Mesendoderm (in vitro differentiated cells): ENCODE measurements around the gene ANXA4.
A peak's percentile ranks its signal among the peaks of the same experiment; 100 is the strongest.

Experiments
- DNase-seq: peaks from one replicate; pipeline ENCODE4 v3.0.0; 2013
- H2AK5ac ChIP-seq: 2 replicates; pipeline ENCODE4 v1.6.1; 2013; ENCODE audit warnings: low read length, inconsistent platforms
- H2BK120ac ChIP-seq: 2 replicates; pipeline ENCODE4 v1.6.1; 2013; ENCODE audit warnings: low read depth, mild to moderate bottlenecking, low read length, moderate library complexity, mixed read lengths
- H2BK15ac ChIP-seq: replicated peaks from 2 replicates; pipeline ENCODE4 v1.6.1; 2013; ENCODE audit warnings: low read depth, mild to moderate bottlenecking, moderate library complexity
- H2BK5ac ChIP-seq: 2 replicates; pipeline ENCODE4 v1.6.1; 2013; ENCODE audit warnings: low read length, inconsistent platforms
- H3K18ac ChIP-seq: 2 replicates; pipeline ENCODE4 v1.6.1; 2013; ENCODE audit warnings: mild to moderate bottlenecking, low read length, mixed read lengths
- H3K23ac ChIP-seq: one replicate; pipeline ENCODE4 v1.6.1; 2013; ENCODE audit warnings: low read length
- H3K27ac ChIP-seq: 2 replicates; pipeline ENCODE4 v1.5.1; 2013; ENCODE audit warnings: low read depth, mild to moderate bottlenecking, inconsistent platforms, low read length, moderate library complexity
- H3K27me3 ChIP-seq: 2 replicates; pipeline ENCODE4 v1.6.1; 2013; ENCODE audit warnings: low read length, control low read depth, mild to moderate bottlenecking, inconsistent platforms; ENCODE audit not compliant: insufficient read depth, poor library complexity
- H3K36me3 ChIP-seq: 2 replicates; pipeline ENCODE4 v1.6.1; 2013; ENCODE audit warnings: low read length, inconsistent platforms; ENCODE audit not compliant: control insufficient read depth, insufficient read depth
- H3K4ac ChIP-seq: one replicate; pipeline ENCODE4 v1.6.1; 2013; ENCODE audit warnings: low read depth, mild to moderate bottlenecking, low read length, moderate library complexity
- H3K4me1 ChIP-seq: 2 replicates; pipeline ENCODE4 v1.6.1; 2013; ENCODE audit warnings: low read depth, low read length, inconsistent platforms; ENCODE audit not compliant: control insufficient read depth
- H3K4me2 ChIP-seq: 2 replicates; pipeline ENCODE4 v1.6.1; 2013; ENCODE audit warnings: low read length
- H3K4me3 ChIP-seq: 2 replicates; pipeline ENCODE4 v1.5.1; 2013; ENCODE audit warnings: mild to moderate bottlenecking, low read length
- H3K56ac ChIP-seq: one replicate; pipeline ENCODE4 v1.6.1; 2013; ENCODE audit warnings: low read length
- H3K79me1 ChIP-seq: 2 replicates; pipeline ENCODE4 v1.6.1; 2013; ENCODE audit warnings: low read length, inconsistent platforms
- H3K79me2 ChIP-seq: 2 replicates; pipeline ENCODE4 v1.6.1; 2013; ENCODE audit warnings: mild to moderate bottlenecking, low read length; ENCODE audit not compliant: control insufficient read depth, insufficient read depth
- H3K9ac ChIP-seq: 2 replicates; pipeline ENCODE4 v1.6.1; 2013; ENCODE audit warnings: low read length, inconsistent platforms
- H4K5ac ChIP-seq: one replicate; pipeline ENCODE4 v1.6.1; 2013; ENCODE audit warnings: low read length
- H4K8ac ChIP-seq: one replicate; pipeline ENCODE4 v1.6.1; 2013; ENCODE audit warnings: low read depth, mild to moderate bottlenecking, control low read depth, low read length, moderate library complexity
- WGBS: extraction: QIAGEN DNeasy Blood & Tissue Kit; methylation state at CpG from one replicate; pipeline ENCODE4 v1.1.7; 2013; ENCODE audit warnings: low lambda C conversion rate, missing lambda C conversion rate; ENCODE audit not compliant: insufficient coverage; ENCODE audit errors: extremely low coverage; 5-methylcytosine and 5-hydroxymethylcytosine counted together

ANXA4 gene

DNA sequence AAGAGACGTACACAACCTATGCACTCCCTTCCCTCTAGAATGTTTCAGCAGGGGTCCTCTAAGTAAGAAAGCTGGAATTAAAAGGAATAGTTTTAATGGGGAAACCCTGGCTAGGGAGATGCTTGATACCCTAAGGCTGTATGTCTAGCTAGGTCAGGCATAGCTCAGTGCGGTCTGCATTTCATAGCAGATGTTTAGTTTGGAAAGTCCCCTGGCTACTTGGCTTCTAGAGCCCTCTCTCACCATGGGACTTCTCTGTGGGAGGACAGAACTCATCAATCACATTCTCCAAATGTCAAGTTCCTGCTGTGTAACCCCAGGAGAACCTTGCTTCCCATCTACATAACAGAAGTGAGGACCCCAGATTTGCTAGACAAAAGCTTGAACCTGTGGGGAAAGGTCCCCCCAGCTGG is 24.1 kb upstream of the ANXA4 start:
- H2BK15ac ChIP-seq = no peak overlapping the region
- no CpG with 5 or more reads among the region's 2 CpGs for WGBS

DNA sequence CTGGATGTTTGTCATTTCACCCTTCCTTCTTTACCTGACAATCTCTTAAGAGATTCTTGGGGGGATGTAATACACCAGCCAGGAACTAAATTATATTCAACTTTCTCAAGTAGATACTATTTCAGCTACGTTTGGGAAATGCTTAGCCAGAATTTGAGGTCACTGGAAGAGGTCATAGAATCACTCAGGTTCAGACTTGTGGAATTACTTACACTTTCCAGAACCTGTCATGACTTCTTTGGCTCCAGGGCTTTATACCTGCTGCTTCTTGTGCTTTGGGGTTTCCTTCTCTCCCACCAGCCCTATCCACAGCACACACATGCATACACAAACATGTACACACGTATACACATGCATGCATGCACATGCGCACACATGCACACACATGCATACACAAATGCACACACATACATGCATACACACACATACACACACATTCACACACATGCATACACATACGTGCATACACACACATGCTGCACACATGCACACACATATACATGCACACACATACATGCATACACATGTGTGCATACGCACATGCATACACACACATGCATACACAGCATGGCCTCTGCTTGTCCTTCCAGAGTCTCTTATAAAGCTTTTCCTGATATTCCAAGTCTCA is 23.5 kb upstream of the ANXA4 start:
- Histone ChIP-seq H3K27ac (no peak overlapping the region), H4K5ac (no peak overlapping the region), H3K4me2 (no peak overlapping the region), H3K4me1 (peaks cover 3% of the 10 kb centered on the region), H2BK5ac (no peak overlapping the region), H2BK120ac (no peak overlapping the region), H2AK5ac (no peak overlapping the region), H3K79me1 (no peaks in the 10 kb centered on the region), H3K9ac (no peak overlapping the region), H3K27me3 (no peaks in the 10 kb centered on the region), H3K36me3 (no peaks in the 10 kb centered on the region), H3K79me2 (no peaks in the 10 kb centered on the region), H3K4me3 (no peak overlapping the region), H3K4ac (no peak overlapping the region), H3K18ac (no peak overlapping the region), H2BK15ac (no peak overlapping the region), H3K23ac (no peak overlapping the region), H4K8ac (no peak overlapping the region), H3K56ac (no peak overlapping the region)
- DNase-seq = no peak
- no CpG with 5 or more reads among the region's 5 CpGs for WGBS

More for the DNA sequence above, 24.1 kb upstream of the ANXA4 start:
- no peak overlapping the region for H3K4ac ChIP-seq
- no peak overlapping the region for H2BK120ac ChIP-seq
- no peak overlapping the region for H4K8ac ChIP-seq
- no peaks in the 10 kb centered on the region for H3K79me2 ChIP-seq
- H4K5ac ChIP-seq = no peak overlapping the region
- no peaks in the 10 kb centered on the region for H3K36me3 ChIP-seq
- no peak overlapping the region for H3K27ac ChIP-seq
- no peak overlapping the region for H2AK5ac ChIP-seq
- H3K79me1 ChIP-seq = no peaks in the 10 kb centered on the region
- no peak overlapping the region for H3K4me3 ChIP-seq
- DNase-seq = no peak
- no peak overlapping the region for H3K9ac ChIP-seq
- no peak overlapping the region for H3K56ac ChIP-seq
- no peak overlapping the region for H3K18ac ChIP-seq
- H3K4me2 ChIP-seq = no peak overlapping the region
- peaks cover 3% of the 10 kb centered on the region for H3K4me1 ChIP-seq
- no peaks in the 10 kb centered on the region for H3K27me3 ChIP-seq
- H3K23ac ChIP-seq = no peak overlapping the region
- H2BK5ac ChIP-seq = no peak overlapping the region

DNA sequence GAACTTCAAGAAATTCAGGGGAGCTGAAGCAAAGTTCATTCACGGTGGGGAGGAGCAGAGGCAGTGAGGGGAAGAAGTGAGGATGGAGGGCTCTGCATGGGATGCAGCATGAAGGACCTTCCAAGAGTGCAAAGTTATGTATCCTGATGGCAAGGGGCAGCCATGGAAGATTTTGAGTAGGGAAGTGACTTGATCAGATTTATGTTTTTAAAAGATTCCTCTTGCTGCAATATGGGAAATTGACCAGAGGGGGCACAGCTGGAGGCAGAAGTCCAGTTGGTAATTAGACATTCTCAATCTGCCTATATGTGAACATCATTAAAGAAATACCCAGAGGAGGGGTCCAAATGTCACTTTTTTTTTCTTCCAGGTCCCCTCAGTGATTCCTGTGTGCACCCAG is 21.5 kb upstream of the ANXA4 start:
- Histone ChIP-seq H3K23ac (no peak overlapping the region), H2AK5ac (no peak overlapping the region), H3K27me3 (no peaks in the 10 kb centered on the region), H3K4ac (no peak overlapping the region), H4K8ac (no peak overlapping the region), H4K5ac (no peak overlapping the region), H3K27ac (no peak overlapping the region), H3K79me2 (no peaks in the 10 kb centered on the region), H2BK120ac (no peak overlapping the region), H3K18ac (no peak overlapping the region), H3K79me1 (no peaks in the 10 kb centered on the region), H3K56ac (no peak overlapping the region), H3K4me3 (no peak overlapping the region), H3K4me1 (peaks cover 6% of the 10 kb centered on the region), H3K36me3 (no peaks in the 10 kb centered on the region), H2BK15ac (no peak overlapping the region), H2BK5ac (no peak overlapping the region), H3K4me2 (no peak overlapping the region), H3K9ac (no peak overlapping the region)
- WGBS = no CpG with 5 or more reads among the region's 1 CpG
- DNase-seq = no peak

DNA sequence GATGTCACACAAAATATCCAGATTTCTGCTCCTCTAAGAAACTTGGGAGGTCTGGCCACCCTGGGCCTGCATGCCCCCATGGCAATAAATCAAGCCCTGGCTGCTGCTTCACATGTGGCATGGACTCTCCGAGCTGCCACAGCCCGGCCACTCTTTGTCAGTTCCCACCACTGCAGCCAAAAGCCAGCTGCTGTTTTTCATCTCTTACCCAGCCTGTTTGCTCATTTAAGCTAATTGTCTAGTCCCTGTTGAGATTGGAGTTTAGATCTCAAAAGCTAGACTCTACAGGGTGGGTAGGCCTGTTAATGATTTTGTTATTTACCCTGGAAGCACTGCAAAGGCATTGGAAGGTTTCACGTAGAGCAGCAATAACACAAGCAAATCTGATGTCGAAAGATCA is 20.9 kb upstream of the ANXA4 start:
- H2BK5ac ChIP-seq = no peak overlapping the region
- no peak overlapping the region for H2AK5ac ChIP-seq
- no peak overlapping the region for H3K27ac ChIP-seq
- peaks cover 6% of the 10 kb centered on the region for H3K4me1 ChIP-seq
- no peaks in the 10 kb centered on the region for H3K79me2 ChIP-seq
- H3K27me3 ChIP-seq = no peaks in the 10 kb centered on the region
- no peak overlapping the region for H3K23ac ChIP-seq
- H4K8ac ChIP-seq = no peak overlapping the region
- H3K79me1 ChIP-seq = no peaks in the 10 kb centered on the region
- H3K4me2 ChIP-seq = no peak overlapping the region
- DNase-seq = no peak
- no peak overlapping the region for H4K5ac ChIP-seq
- no peak overlapping the region for H3K4me3 ChIP-seq
- no peak overlapping the region for H3K18ac ChIP-seq
- no peak overlapping the region for H3K56ac ChIP-seq
- no peak overlapping the region for H3K4ac ChIP-seq
- H2BK15ac ChIP-seq = no peak overlapping the region
- WGBS = no CpG with 5 or more reads among the region's 4 CpGs
- no peak overlapping the region for H3K9ac ChIP-seq
- H2BK120ac ChIP-seq = no peak overlapping the region
- H3K36me3 ChIP-seq = no peaks in the 10 kb centered on the region

DNA sequence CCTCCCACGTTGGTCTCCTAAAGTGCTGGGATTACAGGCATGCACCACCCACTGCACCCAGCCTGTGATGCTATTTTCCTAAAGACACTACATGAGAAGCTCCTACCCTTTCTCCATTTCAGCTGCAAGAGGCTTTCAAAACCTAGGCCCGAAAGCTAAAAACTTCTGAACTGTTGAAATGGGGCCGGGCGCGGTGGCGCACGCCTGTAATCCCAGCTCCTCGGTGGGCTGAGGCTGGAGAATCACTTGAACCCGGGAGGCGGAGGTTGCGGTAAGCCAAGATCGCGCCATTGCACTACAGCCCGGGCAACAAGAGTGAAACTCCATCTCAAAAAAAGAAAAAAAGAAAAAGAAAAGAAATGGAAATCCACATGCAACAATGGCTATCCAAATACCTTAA is 18.1 kb upstream of the ANXA4 start:
- Histone ChIP-seq H2BK120ac (no peak overlapping the region), H3K27ac (no peak overlapping the region), H3K4me3 (no peak overlapping the region), H3K23ac (no peak overlapping the region), H4K8ac (no peak overlapping the region), H3K18ac (no peak overlapping the region), H3K4me1 (peaks cover 2% of the 10 kb centered on the region), H2AK5ac (no peak overlapping the region), H2BK5ac (no peak overlapping the region), H3K4ac (no peak overlapping the region), H3K79me2 (no peaks in the 10 kb centered on the region), H3K9ac (no peak overlapping the region), H3K4me2 (no peak overlapping the region), H2BK15ac (no peak overlapping the region), H3K27me3 (no peaks in the 10 kb centered on the region), H3K56ac (no peak overlapping the region), H3K79me1 (no peaks in the 10 kb centered on the region), H3K36me3 (no peaks in the 10 kb centered on the region), H4K5ac (no peak overlapping the region)
- no peak for DNase-seq
- WGBS = no CpG with 5 or more reads among the region's 14 CpGs

DNA sequence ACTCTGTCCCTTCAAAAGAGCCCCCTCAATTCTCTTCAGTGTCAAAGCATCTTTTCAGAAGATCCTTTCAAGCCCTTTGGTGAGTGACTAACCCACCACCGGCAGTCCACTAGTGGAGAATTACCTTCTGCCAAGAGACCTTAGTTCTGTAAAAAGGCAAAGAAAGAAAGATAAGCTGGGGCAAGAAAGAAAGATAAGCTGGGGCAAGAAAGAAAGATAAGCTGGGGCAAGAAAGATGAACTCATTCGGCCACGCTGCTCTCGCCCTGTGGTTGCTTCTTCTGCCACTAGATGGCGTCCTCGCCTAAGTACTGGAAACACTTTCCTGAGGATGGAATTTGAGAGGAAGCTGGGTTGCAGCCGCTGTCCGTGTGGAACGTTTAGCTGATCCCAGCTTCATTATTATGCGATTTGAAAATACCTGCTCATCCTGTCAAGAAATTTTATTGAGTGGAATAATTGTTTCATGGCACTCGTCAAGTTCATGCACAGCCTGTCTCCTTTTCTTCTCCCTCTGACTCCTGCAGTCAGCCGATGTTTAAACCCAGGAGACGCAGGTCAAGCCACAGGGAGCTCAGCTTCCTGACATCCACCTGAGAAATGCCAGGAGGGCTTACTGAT is 17.3 kb upstream of the ANXA4 start:
- Histone ChIP-seq H3K4ac (no peak overlapping the region), H3K18ac (no peak overlapping the region), H4K8ac (no peak overlapping the region), H3K36me3 (no peaks in the 10 kb centered on the region), H3K79me2 (no peaks in the 10 kb centered on the region), H2BK15ac (no peak overlapping the region), H4K5ac (no peak overlapping the region), H2BK120ac (no peak overlapping the region), H3K27ac (no peak overlapping the region), H3K4me2 (peak overlapping the region; percentile 72), H2AK5ac (no peak overlapping the region), H3K56ac (no peak overlapping the region), H3K27me3 (no peaks in the 10 kb centered on the region), H3K4me3 (no peak overlapping the region), H3K79me1 (no peaks in the 10 kb centered on the region), H2BK5ac (no peak overlapping the region), H3K9ac (no peak overlapping the region), H3K23ac (no peak overlapping the region), H3K4me1 (peaks cover 2% of the 10 kb centered on the region)
- no CpG with 5 or more reads among the region's 13 CpGs for WGBS
- peak; percentile 86 for DNase-seq
